ENCODE data around the gene POLDIP3.
A peak's percentile ranks its signal among the peaks of the same experiment; 100 is the strongest.
"Not testable (repeated sequence)": the region's sequence is repeated elsewhere in the genome, so short reads cannot be mapped to it uniquely, and the experiment has no call there.

POLDIP3 gene

DNA sequence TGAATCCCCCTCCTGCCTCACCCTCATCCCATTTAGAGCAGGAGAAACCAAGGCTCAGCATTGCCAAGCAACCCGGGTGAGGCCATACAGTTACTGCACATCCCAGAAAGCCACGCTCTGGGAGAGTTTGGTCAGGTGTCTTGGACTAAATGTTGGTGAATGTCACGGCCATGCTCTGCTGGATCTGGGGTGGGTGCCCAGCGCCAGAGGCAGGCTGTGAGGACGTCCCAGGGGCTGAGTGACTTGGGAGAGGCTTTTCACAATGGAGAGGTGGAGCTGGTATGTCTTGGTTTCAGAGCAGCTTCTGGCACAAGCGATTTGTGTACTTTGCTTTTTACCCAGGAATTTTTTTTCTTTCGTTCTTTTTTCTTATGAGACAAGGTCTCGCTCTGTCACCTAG is 54.3 kb downstream of the POLDIP3 start:
- no peak for DNase-seq (ENCODE audit: low read depth in 2 of 2)

DNA sequence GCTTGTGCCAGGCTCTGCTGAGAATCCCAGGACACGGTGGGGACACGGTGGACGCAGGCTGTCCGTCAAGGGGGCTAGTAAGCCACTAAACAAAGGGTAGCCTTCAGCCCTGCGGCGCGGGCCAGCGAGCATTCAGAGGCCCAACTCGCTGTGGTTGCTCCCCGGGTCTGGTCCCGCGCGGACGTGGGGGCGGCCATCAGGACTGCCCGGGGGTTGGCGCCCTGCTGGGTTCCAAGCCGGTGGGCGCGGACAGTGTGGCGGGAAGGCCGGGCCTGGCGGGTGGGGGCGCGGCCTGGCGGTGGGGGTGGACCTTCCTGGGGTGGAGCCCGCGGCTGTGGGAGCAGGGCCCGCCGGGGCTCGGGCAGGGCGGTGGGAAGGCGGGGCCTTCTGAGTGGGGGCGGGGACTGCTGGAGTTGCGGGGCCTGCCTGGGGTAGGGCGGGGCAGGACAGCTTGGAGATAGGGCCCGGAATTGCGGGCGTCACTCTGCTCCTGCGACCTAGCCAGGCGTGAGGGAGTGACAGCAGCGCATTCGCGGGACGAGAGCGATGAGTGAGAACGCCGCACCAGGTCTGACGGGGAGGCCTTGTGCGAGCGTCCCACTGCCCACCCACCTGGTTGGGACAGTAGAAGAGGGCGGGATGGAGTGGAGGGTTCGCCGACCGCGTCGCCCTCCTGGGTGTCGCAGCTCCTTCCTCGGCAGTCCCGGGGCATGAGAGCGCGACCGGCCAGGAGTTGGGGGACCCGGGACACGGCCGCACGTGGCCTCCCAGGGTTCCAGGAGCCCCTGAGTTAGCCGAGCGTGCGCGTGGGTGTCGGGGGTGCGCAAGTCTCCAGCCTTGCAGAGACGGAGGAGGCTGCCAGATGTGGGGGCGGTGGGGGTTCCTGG is 61.0 kb downstream of the POLDIP3 start, which contains the start of gene SERHL2:
TSS of gene SERHL2 (plus strand) at position 482 of the 887 bp plus-strand sequence. CDS start at position 547, 65 bp downstream.
- DNase-seq (ENCODE audit: low read depth in 2 of 2), result peak; percentile 64 to 71

DNA sequence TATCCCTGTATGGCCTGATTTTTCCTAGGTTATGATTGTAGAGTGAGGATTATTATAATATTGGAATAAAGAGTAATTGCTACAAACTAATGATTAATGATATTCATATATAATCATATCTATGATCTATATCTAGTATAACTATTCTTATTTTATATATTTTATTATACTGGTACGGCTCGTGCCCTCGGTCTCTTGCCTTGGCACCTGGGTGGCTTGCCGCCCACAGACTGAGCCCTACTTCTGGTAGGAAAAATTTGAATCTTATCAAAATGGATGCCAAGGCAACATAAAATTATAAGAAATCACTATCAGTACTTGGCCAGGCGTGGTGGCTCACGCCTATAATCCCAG is 62.4 kb downstream of the POLDIP3 start:
- not testable (repeated sequence) for DNase-seq (ENCODE audit: low read depth in 2 of 2)

- no peak for DNase-seq (ENCODE audit: low read depth in 2 of 2)
These were observed 65.2 kb downstream of the POLDIP3 start for GRCh38 chr22:42549331-42550060.

- DNase-seq (ENCODE audit: low read depth in 2 of 2), result no peak
These were observed 65.9 kb downstream of the POLDIP3 start for GRCh38 chr22:42548597-42549330.

DNA sequence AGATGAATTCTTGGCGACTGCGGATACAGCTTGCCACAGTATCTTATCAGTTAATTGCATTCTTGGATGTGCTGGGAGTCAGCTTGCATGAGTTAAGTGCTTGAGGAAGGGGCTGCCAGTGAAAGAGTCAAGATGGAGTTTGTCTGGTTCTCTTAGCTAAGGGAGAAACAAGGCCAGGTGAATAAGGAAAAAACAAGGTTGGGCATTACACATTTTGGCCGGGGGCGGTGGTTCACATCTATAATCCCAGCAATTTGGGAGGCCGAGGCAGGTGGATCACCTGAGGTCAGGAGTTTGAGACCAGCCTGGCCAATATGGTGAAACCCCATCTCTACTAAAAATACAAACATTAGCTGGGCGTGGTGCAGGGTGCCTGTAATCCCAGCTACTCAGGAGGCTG is 66.6 kb downstream of the POLDIP3 start:
- not testable (repeated sequence) for DNase-seq (ENCODE audit: low read depth in 2 of 2)

DNA sequence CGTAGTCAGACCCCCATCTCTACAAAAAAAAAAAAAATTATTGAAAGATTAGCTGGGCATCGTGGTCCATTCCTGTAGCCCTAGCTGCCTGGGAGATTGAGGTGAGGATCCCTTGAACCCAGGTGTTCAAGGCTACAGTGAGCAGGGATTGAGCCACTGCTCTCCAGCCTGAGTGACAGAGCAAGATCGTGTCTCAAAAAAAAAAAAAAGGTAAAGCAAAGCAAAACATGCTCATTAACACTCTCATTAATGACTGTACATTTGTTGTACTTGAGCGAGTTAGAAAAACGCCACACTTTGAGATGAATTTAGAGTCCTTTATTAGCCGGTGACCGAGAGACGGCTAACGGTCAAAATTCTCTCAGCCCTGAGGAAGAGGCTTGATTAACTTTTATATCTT is 67.1 kb downstream of the POLDIP3 start:
- no peak for DNase-seq (ENCODE audit: low read depth in 2 of 2)

DNA sequence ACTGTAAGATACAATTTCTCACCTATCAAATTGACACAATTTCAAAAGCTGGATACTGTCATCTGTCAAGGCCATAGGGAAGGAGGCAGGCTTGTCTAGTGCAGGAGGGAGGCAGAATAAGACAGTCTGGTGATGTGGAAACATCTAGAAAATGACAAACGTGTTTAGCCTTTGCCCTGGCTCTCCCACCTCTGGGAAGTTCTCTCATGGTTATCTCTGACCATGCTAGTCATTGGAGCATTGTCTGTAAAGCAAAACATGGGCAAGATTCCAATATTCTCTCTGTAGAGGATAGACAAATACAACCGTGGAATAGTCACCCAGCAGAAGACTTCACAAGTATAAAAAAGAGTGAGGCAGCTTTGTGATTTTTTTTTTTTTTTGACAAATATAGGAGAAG is 70.0 kb downstream of the POLDIP3 start:
- DNase-seq (ENCODE audit: low read depth in 2 of 2), result no peak

DNA sequence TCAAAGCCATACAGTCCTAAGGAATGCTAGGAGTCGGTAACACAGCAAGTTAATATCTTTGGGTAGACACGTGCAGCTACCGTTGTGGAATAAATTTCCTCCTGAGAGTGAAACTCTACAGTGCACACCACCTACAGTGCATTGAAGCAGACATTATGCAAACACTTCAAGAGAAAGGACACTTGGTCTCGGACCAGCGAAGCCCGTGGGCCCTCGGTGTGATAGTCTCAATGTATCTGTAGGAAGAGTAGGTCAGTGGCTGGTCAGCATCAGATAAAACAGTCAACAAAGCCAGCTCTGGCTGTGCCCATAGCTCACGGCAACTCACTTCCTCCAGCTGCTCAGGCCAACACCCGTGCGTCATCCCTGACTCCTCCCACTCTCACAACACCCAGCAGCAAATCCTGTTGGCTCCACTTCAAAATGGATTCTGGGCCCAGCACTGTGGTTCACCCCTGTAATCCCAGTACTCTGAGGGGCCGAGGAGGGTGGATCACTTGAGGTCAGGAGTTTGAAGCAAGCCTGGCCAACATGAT is 75.4 kb downstream of the POLDIP3 start:
- DNase-seq (ENCODE audit: low read depth in 2 of 2), result not testable (repeated sequence)

GRCh38 chr22:42537199-42537831 is 77.4 kb downstream of the POLDIP3 start:
- DNase-seq (ENCODE audit: low read depth in 2 of 2), result not testable (repeated sequence)

GRCh38 chr22:42536634-42537033 is 78.0 kb downstream of the POLDIP3 start:
- DNase-seq (ENCODE audit: low read depth in 2 of 2), result not testable (repeated sequence)

DNA sequence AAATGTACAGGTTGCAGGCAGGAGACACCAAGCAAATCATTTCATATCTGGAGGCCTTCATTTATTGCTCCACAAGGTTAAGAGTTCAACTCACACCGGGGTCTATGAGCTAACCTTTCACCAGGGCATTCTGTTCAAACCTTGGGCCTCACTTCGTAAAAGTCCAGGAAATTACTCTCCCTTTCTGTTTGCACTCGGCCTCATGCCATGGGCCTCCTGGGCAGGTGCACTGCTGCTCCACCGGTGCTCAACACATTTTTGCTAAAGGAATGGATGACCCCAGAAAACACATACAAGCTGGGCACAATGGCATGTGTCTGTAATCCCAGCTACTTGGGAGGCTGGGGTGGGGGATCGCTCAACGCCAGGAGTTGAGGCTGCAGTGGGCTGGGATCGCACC is 78.5 kb downstream of the POLDIP3 start:
- DNase-seq (ENCODE audit: low read depth in 2 of 2), result no peak

GRCh38 chr22:42535082-42535731 is 79.5 kb downstream of the POLDIP3 start:
- not testable (repeated sequence) for DNase-seq (ENCODE audit: low read depth in 2 of 2)
